GM23338 (cell line): ENCODE measurements around the gene CCDC174. TPM values are rescaled to one million over a fixed set of nuclear protein-coding genes. Genes with fewer than 3 reads are reported as not detected.

Experiments
- ATAC-seq: fragments of 200-7000 bp; cut with Tn5 transposase; 3 replicates; pipeline ENCODE4 v1.9.1; 2020
- DNase-seq: peaks from one replicate; pipeline ENCODE4 v3.0.0-alpha.2; 2015; ENCODE audit warnings: low spot score
- H2AFZ ChIP-seq: fragments of 200-600 bp; sonication (generic); 2 replicates; pipeline ENCODE4 v1.8.0; 2016; ENCODE audit warnings: antibody characterized with exemption, mild to moderate bottlenecking, moderate library complexity
- H3F3A ChIP-seq: fragments of 200-600 bp; sonication (generic); replicated peaks from 2 replicates; pipeline ENCODE4 v1.8.0; 2017; ENCODE audit warnings: antibody characterized with exemption, mixed run types, low read depth
- H3K27ac ChIP-seq: fragments of 200-600 bp; sonication (generic); 2 replicates; pipeline ENCODE4 v1.6.1; 2016; ENCODE audit warnings: low read depth
- H3K27me3 ChIP-seq: fragments of 200-600 bp; sonication (generic); 2 replicates; pipeline ENCODE4 v1.8.0; 2016; ENCODE audit warnings: mild to moderate bottlenecking, mixed run types, moderate library complexity; ENCODE audit not compliant: insufficient read depth
- H3K36me3 ChIP-seq: fragments of 200-600 bp; sonication (generic); 2 replicates; pipeline ENCODE4 v1.8.0; 2016; ENCODE audit warnings: mild to moderate bottlenecking; ENCODE audit not compliant: insufficient read depth
- H3K4me1 ChIP-seq: fragments of 200-600 bp; sonication (generic); 2 replicates; pipeline ENCODE4 v1.8.0; 2016; ENCODE audit warnings: mild to moderate bottlenecking, moderate library complexity; ENCODE audit not compliant: insufficient read depth
- H3K4me2 ChIP-seq: fragments of 200-600 bp; sonication (generic); 2 replicates; pipeline ENCODE4 v1.7.1; 2017; ENCODE audit warnings: mixed run types
- H3K4me3 ChIP-seq: fragments of 200-600 bp; sonication (generic); 2 replicates; pipeline ENCODE4 v1.6.1; 2016; ENCODE audit warnings: mixed run types
- H3K79me2 ChIP-seq: fragments of 200-600 bp; sonication (generic); replicated peaks from 2 replicates; pipeline ENCODE4 v1.8.0; 2017; ENCODE audit warnings: mild to moderate bottlenecking; ENCODE audit not compliant: insufficient read depth
- H3K9me2 ChIP-seq: fragments of 200-600 bp; sonication (generic); 2 replicates; pipeline ENCODE4 v1.8.0; 2017; ENCODE audit not compliant: insufficient read depth
- H4K20me1 ChIP-seq: fragments of 200-600 bp; sonication (generic); replicated peaks from 2 replicates; pipeline ENCODE4 v1.8.0; 2017; ENCODE audit warnings: mild to moderate bottlenecking; ENCODE audit not compliant: insufficient read depth
- H3K27ac Mint-ChIP-seq: 2 replicates; pipeline ENCODE4 v1.8.0; 2020; ENCODE audit warnings: inconsistent platforms, mild to moderate bottlenecking, moderate library complexity, mixed read lengths
- H3K27me3 Mint-ChIP-seq: 3 replicates; pipeline ENCODE4 v1.8.0; 2022; ENCODE audit warnings: low read depth, mild to moderate bottlenecking, moderate library complexity, mixed read lengths, inconsistent platforms; ENCODE audit not compliant: insufficient read depth, poor library complexity
- H3K36me3 Mint-ChIP-seq: 3 replicates; pipeline ENCODE4 v1.8.0; 2021; ENCODE audit warnings: low read depth, mild to moderate bottlenecking, inconsistent platforms, moderate library complexity, mixed read lengths
- H3K4me1 Mint-ChIP-seq: 3 replicates; pipeline ENCODE4 v1.8.0; 2020; ENCODE audit warnings: mild to moderate bottlenecking, inconsistent platforms, mixed read lengths
- H3K4me3 Mint-ChIP-seq: 3 replicates; pipeline ENCODE4 v1.8.0; 2021; ENCODE audit warnings: moderate library complexity, mild to moderate bottlenecking, inconsistent platforms, mixed read lengths
- H3K9me3 Mint-ChIP-seq: 3 replicates; pipeline ENCODE4 v1.8.0; 2020; ENCODE audit warnings: moderate library complexity, mild to moderate bottlenecking, inconsistent platforms, mixed read lengths
- CTCF ChIP-seq, 2 experiments: fragments of 200-600 bp in 1 of 2; sonication (generic) in 1 of 2; conservative IDR thresholded peaks; 2 replicates each; pipeline versions ENCODE4 v1.5.1 to v1.6.1; 2016 to 2017; ENCODE audit warnings: antibody characterized with exemption in 2 of 2, low read depth in 2 of 2, mild to moderate bottlenecking in 2 of 2, moderate library complexity in 1 of 2
- JUNB ChIP-seq: IDR thresholded peaks from one replicate; pipeline ENCODE4 v1.6.1; 2016; ENCODE audit warnings: antibody characterized with exemption; ENCODE audit not compliant: unreplicated experiment
- REST ChIP-seq: IDR thresholded peaks from one replicate; pipeline ENCODE4 v1.6.1; 2018; ENCODE audit warnings: antibody characterized with exemption; ENCODE audit not compliant: unreplicated experiment
- ZNF462 ChIP-seq: fragments of 250-450 bp; sonication (Bioruptor Pico); IDR thresholded peaks from 2 replicates; pipeline ENCODE4 v1.5.0; 2020; ENCODE audit warnings: mild to moderate bottlenecking, moderate library complexity
- polyA plus RNA-seq: library from polyadenylated mRNA; unstranded; fragments of >200 nt; fragmentation: Nextera tagmentation; extraction: Ambion mirVana; gene quantifications from 2 replicates; pipeline ENCODE4 v1.2.1, GENCODE V29; 2016
- total RNA-seq: library from RNA; depleted of rRNA; stranded (reverse); fragments of >200 nt; shearing (Covaris generic); gene quantifications from 2 replicates; pipeline ENCODE4 v1.2.3, GENCODE V29; 2014

CCDC174 gene
- total and polyA plus RNA-seq, 2 experiments from 2014 or later, result 11.2 to 46.3 TPM

- no peak for TF ChIP-seq ZNF462
These were observed 65.0 kb downstream of the CCDC174 start (continued) for GRCh38 chr3:14716591-14716990.

- Histone ChIP-seq H3K27ac (no peak overlapping the region), H3K4me2 (no peak overlapping the region), H3K9me2 (no peaks in the 10 kb centered on the region), H4K20me1 (no peaks in the 10 kb centered on the region), H3K4me3 (no peak overlapping the region), H3K4me1 (no peaks in the 10 kb centered on the region), H3K36me3 (no peaks in the 10 kb centered on the region), H3K79me2 (no peaks in the 10 kb centered on the region), H2AFZ (no peak overlapping the region; the same call in 1 of the 2 replicates), H3K27me3 (no peaks in the 10 kb centered on the region), H3F3A (no peaks in the 10 kb centered on the region)
- Mint-ChIP-seq H3K27me3 (no peaks in the 10 kb centered on the region), H3K4me1 (peaks cover 6% of the 10 kb centered on the region), H3K9me3 (no peaks in the 10 kb centered on the region), H3K4me3 (no peak overlapping the region), H3K27ac (no peak overlapping the region), H3K36me3 (no peaks in the 10 kb centered on the region)
- ATAC-seq (peak; percentile 65), DNase-seq (peak; percentile 19)
- TF ChIP-seq CTCF (conservative IDR thresholded peaks at IDR 0.05; ENCODE audit: low read depth in 2 of 2), result peak; percentile 9 to 50; a peak in 2 of 4 replicates
- TF ChIP-seq JUNB, result no peak
- no peak for TF ChIP-seq REST
These were observed 65.7 kb downstream of the CCDC174 start for GRCh38 chr3:14717307-14717706.
